Thyroid gland (tissue), 4 donors: ENCODE data around the gene JPT2. TPM values are rescaled to one million over a fixed set of nuclear protein-coding genes. Genes with fewer than 3 reads are reported as not detected.

ENCODE experiments used
- DNase-seq, 2 donors: peaks; one replicate each; pipeline ENCODE4 v3.0.0-alpha.2; 2019
- H3K27ac ChIP-seq, 3 donors: fragments of 200-600 bp; sonication (generic); 1 replicate in 2 of 3; 2 replicates in 1 of 3; pipeline ENCODE4 v1.5.1; 2016 to 2019; ENCODE audit warnings: mild to moderate bottlenecking in 1 of 3, moderate library complexity in 1 of 3
- H3K27me3 ChIP-seq: fragments of 200-600 bp; sonication (generic); one replicate; pipeline ENCODE4 v1.5.1; 2019
- H3K36me3 ChIP-seq, 2 donors: fragments of 200-600 bp; sonication (generic); one replicate each; pipeline ENCODE4 v1.5.1; 2016 to 2019
- H3K4me1 ChIP-seq, 2 donors: fragments of 200-600 bp; sonication (generic); one replicate each; pipeline ENCODE4 v1.5.1; 2017 to 2019
- H3K4me3 ChIP-seq, 3 donors: fragments of 200-600 bp; sonication (generic); replicated peaks in 1 of 3; 1 replicate in 2 of 3; 2 replicates in 1 of 3; pipeline ENCODE4 v1.5.1; 2016; ENCODE audit warnings: mild to moderate bottlenecking in 1 of 3
- H3K9me3 ChIP-seq: fragments of 200-600 bp; sonication (generic); one replicate; pipeline ENCODE4 v1.5.1; 2017
- POLR2A ChIP-seq, 2 donors: fragments of 450-650 bp; IDR thresholded peaks; one replicate each; pipeline ENCODE4 v1.6.1; 2017; ENCODE audit warnings: antibody characterized with exemption in 2 of 2, mild to moderate bottlenecking in 2 of 2, moderate library complexity in 1 of 2
- WGBS, 2 donors: methylation state at CpG; one replicate each; pipeline ENCODE4 v1.1.5; 2017; 5-methylcytosine and 5-hydroxymethylcytosine counted together
- intact Hi-C: fragments of 100-400 bp; cut with DNase I; formaldehyde crosslinking; loops from one replicate; pipeline ENCODE4 v1.15.1; 2023
- total RNA-seq, 4 donors: library from RNA; depleted of rRNA; stranded (reverse); fragments of >200 nt; gene quantifications; one replicate each; pipeline ENCODE4 v1.2.3, GENCODE V29; 2016
- TF ChIP-seq, protein P1 (sequence below), 6 experiments: fragments of 200-600 bp in 3 of 6; fragments of 450-650 bp in 3 of 6; sonication (generic) in 3 of 6; IDR thresholded peaks; one replicate each; pipeline ENCODE4 v1.5.1; 2016 to 2019; ENCODE audit warnings: antibody characterized with exemption in 6 of 6, mild to moderate bottlenecking in 2 of 6, inconsistent platforms in 1 of 6, moderate library complexity in 1 of 6

Gene JPT2
- total RNA-seq, 4 donors from 2014 or later = 30.8 to 50.3 (median 44.9) TPM

DNA sequence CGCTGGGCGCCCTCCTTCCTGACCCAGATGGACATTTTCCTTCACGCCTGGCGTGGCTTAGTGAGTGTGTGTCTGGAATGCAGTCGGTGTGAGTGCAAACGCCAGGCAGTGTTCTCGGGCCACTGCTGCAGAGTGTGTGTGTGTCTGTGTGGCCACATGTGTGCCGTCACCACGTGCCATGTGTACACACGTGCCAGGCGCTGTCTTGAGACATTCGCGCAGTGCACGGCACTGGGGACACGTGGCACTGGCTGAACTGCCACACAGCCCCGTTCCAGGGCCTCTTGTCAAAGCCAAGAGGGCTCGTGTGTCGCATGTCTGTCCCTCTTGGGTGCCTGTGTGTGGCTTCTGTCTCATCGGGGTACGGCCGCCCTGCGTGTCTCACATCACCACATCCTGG lies 56.7 kb downstream of the JPT2 start:
- TF ChIP-seq, protein P1, sequence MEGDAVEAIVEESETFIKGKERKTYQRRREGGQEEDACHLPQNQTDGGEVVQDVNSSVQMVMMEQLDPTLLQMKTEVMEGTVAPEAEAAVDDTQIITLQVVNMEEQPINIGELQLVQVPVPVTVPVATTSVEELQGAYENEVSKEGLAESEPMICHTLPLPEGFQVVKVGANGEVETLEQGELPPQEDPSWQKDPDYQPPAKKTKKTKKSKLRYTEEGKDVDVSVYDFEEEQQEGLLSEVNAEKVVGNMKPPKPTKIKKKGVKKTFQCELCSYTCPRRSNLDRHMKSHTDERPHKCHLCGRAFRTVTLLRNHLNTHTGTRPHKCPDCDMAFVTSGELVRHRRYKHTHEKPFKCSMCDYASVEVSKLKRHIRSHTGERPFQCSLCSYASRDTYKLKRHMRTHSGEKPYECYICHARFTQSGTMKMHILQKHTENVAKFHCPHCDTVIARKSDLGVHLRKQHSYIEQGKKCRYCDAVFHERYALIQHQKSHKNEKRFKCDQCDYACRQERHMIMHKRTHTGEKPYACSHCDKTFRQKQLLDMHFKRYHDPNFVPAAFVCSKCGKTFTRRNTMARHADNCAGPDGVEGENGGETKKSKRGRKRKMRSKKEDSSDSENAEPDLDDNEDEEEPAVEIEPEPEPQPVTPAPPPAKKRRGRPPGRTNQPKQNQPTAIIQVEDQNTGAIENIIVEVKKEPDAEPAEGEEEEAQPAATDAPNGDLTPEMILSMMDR (IDR thresholded peaks at IDR 0.05) = no peak
- no peak for TF ChIP-seq POLR2A (IDR thresholded peaks at IDR 0.05)
- intact Hi-C loops = no loop called here
- WGBS, 2 donors = 97 to 100% methylated on average over 20 to 21 of the region's 22 CpGs
- no peaks in the 10 kb centered on the region for H3K9me3 ChIP-seq
- H3K36me3 ChIP-seq = peaks cover 14 to 25% of the 10 kb centered on the region in 2 donors
- DNase-seq = no peak
- no peak overlapping the region for H3K27ac ChIP-seq
- H3K4me3 ChIP-seq = no peak overlapping the region
- no peaks in the 10 kb centered on the region for H3K27me3 ChIP-seq
- H3K4me1 ChIP-seq = no peaks in the 10 kb centered on the region

DNA sequence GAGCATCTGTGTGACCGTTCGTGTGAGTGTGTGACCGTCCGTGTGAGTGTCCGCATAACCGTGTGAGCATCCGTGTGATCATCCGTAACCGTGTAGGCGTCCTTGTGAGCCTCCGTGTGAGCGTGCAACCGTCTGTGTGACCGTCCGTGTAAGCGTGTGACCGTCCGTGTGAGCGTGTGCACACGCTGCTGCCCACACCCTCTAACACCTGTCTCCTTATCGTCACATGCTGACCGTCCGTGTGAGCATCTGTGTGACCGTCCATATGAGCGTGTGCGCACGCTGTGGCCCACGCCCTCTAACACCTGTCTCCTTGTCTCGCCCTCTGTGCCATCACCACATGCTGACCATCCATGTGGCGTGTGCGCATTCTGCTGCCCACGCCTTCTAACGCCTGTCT lies 62.2 kb downstream of the JPT2 start:
- no peak for DNase-seq
- Histone ChIP-seq H3K4me1 (no peaks in the 10 kb centered on the region), H3K27ac (no peak overlapping the region), H3K27me3 (no peaks in the 10 kb centered on the region), H3K4me3 (no peak overlapping the region), H3K9me3 (no peaks in the 10 kb centered on the region), H3K36me3 (peaks cover 13 to 20% of the 10 kb centered on the region in 2 donors)
- no peak for TF ChIP-seq POLR2A (IDR thresholded peaks at IDR 0.05)
- TF ChIP-seq, protein P1 (IDR thresholded peaks at IDR 0.05) = no peak
- intact Hi-C loops = no loop called here
- 97 to 98% methylated on average over 33 of the region's 33 CpGs for WGBS, 2 donors

DNA sequence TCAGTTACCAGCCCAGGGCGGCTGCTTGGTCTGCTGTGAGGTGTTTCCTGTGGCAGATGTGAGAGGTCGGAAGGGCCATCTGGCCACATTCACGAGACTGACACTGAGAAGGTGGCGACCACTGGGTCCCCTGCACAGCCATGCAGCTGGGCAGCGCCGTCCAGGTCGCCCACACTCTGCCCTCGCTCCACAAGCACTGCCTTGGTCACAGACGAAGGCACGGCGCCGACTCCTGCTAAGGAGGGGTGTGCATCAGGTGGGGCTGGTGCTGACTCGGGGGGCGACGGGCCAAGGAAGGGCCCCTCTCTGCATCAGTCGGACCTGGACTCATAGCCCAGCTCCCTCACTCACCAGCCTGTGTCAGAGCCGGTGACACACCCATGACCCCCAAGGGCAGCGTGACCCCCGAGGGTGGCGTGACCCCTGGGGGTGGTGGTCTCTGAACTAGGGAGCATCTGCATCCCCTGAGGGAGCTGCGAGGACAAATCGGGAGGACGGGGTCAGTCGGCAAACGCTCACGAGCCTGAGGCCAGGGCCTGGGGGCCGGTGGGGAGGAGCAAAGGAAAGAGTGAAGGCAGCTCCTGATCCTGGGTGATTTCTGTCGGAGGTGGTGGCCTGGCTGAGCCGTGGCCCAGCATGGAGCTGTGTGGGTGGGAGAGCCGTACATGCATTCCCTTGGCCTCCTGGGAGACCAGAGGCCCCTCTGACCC lies 62.9 kb downstream of the JPT2 start:
- H3K4me1 ChIP-seq = no peaks in the 10 kb centered on the region
- no peak overlapping the region for H3K27ac ChIP-seq
- no peaks in the 10 kb centered on the region for H3K27me3 ChIP-seq
- no peak for TF ChIP-seq POLR2A (IDR thresholded peaks at IDR 0.05)
- TF ChIP-seq, protein P1 (IDR thresholded peaks at IDR 0.05) = no peak
- H3K9me3 ChIP-seq = no peaks in the 10 kb centered on the region
- no peak for DNase-seq
- WGBS, 2 donors = 94 to 98% methylated on average over 15 to 24 of the region's 30 CpGs
- peaks cover 13 to 22% of the 10 kb centered on the region in 2 donors for H3K36me3 ChIP-seq
- intact Hi-C loops = no loop called here
- H3K4me3 ChIP-seq = no peak overlapping the region

DNA sequence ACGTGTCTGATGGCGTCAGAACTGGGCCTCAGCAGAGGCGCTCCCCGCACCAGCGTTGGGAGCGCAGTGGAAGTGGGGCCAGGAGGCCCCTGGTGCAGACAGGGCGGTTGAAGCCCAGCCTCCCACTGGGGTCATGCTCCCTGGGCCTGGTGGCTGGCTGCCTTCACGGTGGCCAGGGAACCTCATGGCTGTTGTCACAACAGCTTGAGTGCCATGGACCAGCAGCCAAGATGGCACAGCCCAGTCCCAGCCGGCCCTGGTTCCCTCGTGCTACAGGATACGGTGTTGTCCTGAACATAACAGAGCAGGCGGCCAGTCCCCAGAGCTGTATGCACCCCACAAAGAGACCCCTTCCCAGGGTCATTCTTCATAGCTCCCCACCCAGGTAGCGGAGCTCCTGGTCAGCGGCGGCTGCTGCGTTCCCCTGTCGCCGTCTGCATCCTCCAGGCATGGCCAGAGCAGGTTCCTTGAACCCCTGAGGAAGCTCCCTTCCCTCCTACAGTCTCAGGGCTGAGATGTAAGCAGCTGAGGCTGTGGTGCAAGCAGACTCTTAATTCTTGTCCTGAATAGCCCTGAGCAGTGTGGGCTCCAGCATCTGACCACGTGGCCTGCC lies 63.6 kb downstream of the JPT2 start:
- WGBS, 2 donors = 95 to 96% methylated on average over 10 to 11 of the region's 19 CpGs

More for the DNA sequence above, 63.6 kb downstream of the JPT2 start:
- no peak overlapping the region for H3K4me3 ChIP-seq
- TF ChIP-seq, protein P1 (IDR thresholded peaks at IDR 0.05) = no peak
- no peak for TF ChIP-seq POLR2A (IDR thresholded peaks at IDR 0.05)
- intact Hi-C loops = no loop called here
- no peaks in the 10 kb centered on the region for H3K9me3 ChIP-seq
- H3K4me1 ChIP-seq = no peaks in the 10 kb centered on the region
- no peaks in the 10 kb centered on the region for H3K27me3 ChIP-seq
- no peak for DNase-seq
- H3K27ac ChIP-seq = no peak overlapping the region
- H3K36me3 ChIP-seq = peaks cover 13 to 22% of the 10 kb centered on the region in 2 donors
